BJ (cell line): ENCODE data around the gene PHF2. TPM values are rescaled to one million over a fixed set of nuclear protein-coding genes. Genes with fewer than 3 reads are reported as not detected.

Experiments
- CTCF ChIA-PET: fragments of 350-600 bp; formaldehyde crosslinking; extraction: SDS; loops from one replicate; lab custom pipeline; 2021; ENCODE audit warnings: antibody characterized with exemption, inconsistent platforms; lab: Yijun Ruan, JAX
- POLR2A ChIA-PET: fragments of 300-600 bp; sonication (Branson Sonifier 250); formaldehyde crosslinking; extraction: SDS; loops from one replicate; lab custom pipeline; 2021; ENCODE audit warnings: antibody characterized with exemption; lab: Charles Lee
- DNase-seq: peaks from one replicate; pipeline ENCODE4 v3.0.0-alpha.2; 2011; ENCODE audit warnings: low read depth
- H3K27me3 ChIP-seq: 2 replicates; pipeline ENCODE4 v1.6.0; 2011; ENCODE audit warnings: low read length; ENCODE audit not compliant: control insufficient read depth, insufficient read depth
- H3K36me3 ChIP-seq: 2 replicates; pipeline ENCODE4 v1.5.1; 2011; ENCODE audit warnings: low read length; ENCODE audit not compliant: control insufficient read depth, insufficient read depth
- H3K4me3 ChIP-seq: 2 replicates; pipeline ENCODE4 v1.5.1; 2011; ENCODE audit warnings: low read depth, mild to moderate bottlenecking, control low read depth, low read length
- CTCF ChIP-seq: IDR thresholded peaks from 2 replicates; pipeline ENCODE4 v1.5.1; 2011; ENCODE audit warnings: low read depth, mild to moderate bottlenecking, control low read depth, inconsistent platforms, low read length, moderate library complexity; ENCODE audit not compliant: insufficient read depth
- polyA plus RNA-seq: library from polyadenylated mRNA; depleted of rRNA; stranded (reverse); fragments of >200 nt; gene quantifications from 2 replicates; pipeline ENCODE4 v1.2.3, GENCODE V29; 2011

Gene PHF2
- polyA plus RNA-seq, 1 experiment, result 9.4 TPM

- ChIA-PET POLR2A (no interaction called here), CTCF (no interaction called here)
- Histone ChIP-seq H3K27me3 (no peaks in the 10 kb centered on the region), H3K4me3 (no peak overlapping the region), H3K36me3 (peaks cover 18% of the 10 kb centered on the region)
- TF ChIP-seq CTCF, result no peak
- DNase-seq, result no peak
These were observed 58.2 kb downstream of the PHF2 start for GRCh38 chr9:93634311-93635185.

- DNase-seq, result no peak
- POLR2A ChIA-PET, result no interaction called here
- CTCF ChIA-PET, result no interaction called here
- no peak for TF ChIP-seq CTCF
- no peak overlapping the region for H3K4me3 ChIP-seq
- peaks cover 19% of the 10 kb centered on the region for H3K36me3 ChIP-seq
- H3K27me3 ChIP-seq, result no peaks in the 10 kb centered on the region
These were observed 59.1 kb downstream of the PHF2 start for GRCh38 chr9:93635186-93636107.

GRCh38 chr9:93636172-93636661, 59.8 kb downstream of the PHF2 start:
- Histone ChIP-seq H3K4me3 (no peak overlapping the region), H3K27me3 (no peaks in the 10 kb centered on the region), H3K36me3 (peaks cover 15% of the 10 kb centered on the region)
- no peak for TF ChIP-seq CTCF
- CTCF ChIA-PET, result interaction anchor here (0.8 kb wide), 1 partner anchor 21 kb away, joined by 3 read pairs; no protein-coding TSS in a partner anchor
- DNase-seq, result no peak
- POLR2A ChIA-PET, result no interaction called here

GRCh38 chr9:93636667-93637066, 60.3 kb downstream of the PHF2 start:
- Histone ChIP-seq H3K27me3 (no peaks in the 10 kb centered on the region), H3K4me3 (no peak overlapping the region), H3K36me3 (peaks cover 15% of the 10 kb centered on the region)
- no peak for TF ChIP-seq CTCF
- CTCF ChIA-PET, result interaction anchor here (0.8 kb wide), 1 partner anchor 21 kb away, joined by 3 read pairs; no protein-coding TSS in a partner anchor
- POLR2A ChIA-PET, result no interaction called here
- no peak for DNase-seq
